Measurements from ENCODE around the gene RIN1. TPM values are rescaled to one million over a fixed set of nuclear protein-coding genes. Genes with fewer than 3 reads are reported as not detected.

The RIN1 gene
- total RNA-seq, 1 donor from 2014 or later, result 19.2 TPM

DNA sequence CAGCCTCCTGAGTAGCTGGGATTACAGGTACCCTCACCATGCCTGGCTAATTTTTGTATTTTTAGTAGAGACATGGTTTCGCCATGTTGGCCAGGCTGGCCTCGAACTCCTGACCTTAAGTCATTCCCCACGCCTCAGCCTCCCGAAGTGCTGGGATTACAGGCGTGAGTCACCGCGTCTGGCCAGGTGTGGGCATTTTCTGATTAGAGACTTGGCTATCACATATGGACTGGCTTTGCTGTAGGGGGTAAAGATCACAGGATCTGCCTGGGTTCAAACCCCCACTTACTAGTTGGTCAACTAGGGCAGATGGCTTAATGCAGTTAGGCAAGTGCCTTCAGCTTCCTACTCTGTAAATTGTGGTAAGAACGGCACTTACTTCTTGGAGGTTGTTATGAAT, 25.9 kb downstream of the RIN1 start:
- no peak for DNase-seq (ENCODE audit: extremely low spot score in 2 of 2)
- intact Hi-C loops (cut with DNase I), result no loop called here
- Histone ChIP-seq H3K9me3 (no peaks in the 10 kb centered on the region), H3K36me3 (no peaks in the 10 kb centered on the region), H3K27ac (no peak overlapping the region), H3K4me3 (no peak overlapping the region), H3K27me3 (no peaks in the 10 kb centered on the region), H3K4me1 (peaks cover 24% of the 10 kb centered on the region)
- TF ChIP-seq POLR2AphosphoS5 (IDR thresholded peaks at IDR 0.05; ENCODE audit: insufficient read depth in 1 of 2, low read depth in 1 of 2) (no peak), POLR2A (IDR thresholded peaks at IDR 0.05) (no peak)
- TF ChIP-seq, protein P1, sequence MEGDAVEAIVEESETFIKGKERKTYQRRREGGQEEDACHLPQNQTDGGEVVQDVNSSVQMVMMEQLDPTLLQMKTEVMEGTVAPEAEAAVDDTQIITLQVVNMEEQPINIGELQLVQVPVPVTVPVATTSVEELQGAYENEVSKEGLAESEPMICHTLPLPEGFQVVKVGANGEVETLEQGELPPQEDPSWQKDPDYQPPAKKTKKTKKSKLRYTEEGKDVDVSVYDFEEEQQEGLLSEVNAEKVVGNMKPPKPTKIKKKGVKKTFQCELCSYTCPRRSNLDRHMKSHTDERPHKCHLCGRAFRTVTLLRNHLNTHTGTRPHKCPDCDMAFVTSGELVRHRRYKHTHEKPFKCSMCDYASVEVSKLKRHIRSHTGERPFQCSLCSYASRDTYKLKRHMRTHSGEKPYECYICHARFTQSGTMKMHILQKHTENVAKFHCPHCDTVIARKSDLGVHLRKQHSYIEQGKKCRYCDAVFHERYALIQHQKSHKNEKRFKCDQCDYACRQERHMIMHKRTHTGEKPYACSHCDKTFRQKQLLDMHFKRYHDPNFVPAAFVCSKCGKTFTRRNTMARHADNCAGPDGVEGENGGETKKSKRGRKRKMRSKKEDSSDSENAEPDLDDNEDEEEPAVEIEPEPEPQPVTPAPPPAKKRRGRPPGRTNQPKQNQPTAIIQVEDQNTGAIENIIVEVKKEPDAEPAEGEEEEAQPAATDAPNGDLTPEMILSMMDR (IDR thresholded peaks at IDR 0.05), result no peak

DNA sequence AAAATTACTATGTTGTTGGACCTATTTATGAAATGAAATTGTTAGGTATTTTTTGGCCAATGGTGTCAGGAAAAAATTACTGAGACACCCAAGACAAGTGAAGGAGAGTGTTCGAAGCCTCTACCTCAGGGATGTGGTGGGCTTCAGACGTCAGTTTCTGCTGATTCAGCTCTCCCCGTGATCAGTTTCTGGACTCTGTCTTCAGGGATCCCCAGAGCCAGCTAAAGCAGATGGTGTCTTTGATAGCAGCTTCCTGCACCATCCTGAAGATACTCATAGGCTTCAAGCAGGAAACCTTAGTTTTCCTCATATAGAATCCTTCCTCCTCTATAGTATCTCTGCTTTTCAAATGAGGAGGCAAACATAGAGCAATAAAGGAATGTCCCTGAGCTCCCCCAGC, 26.8 kb downstream of the RIN1 start:
- H3K4me1 ChIP-seq, result peaks cover 16% of the 10 kb centered on the region
- no peak overlapping the region for H3K4me3 ChIP-seq
- no peaks in the 10 kb centered on the region for H3K36me3 ChIP-seq
- DNase-seq (ENCODE audit: extremely low spot score in 2 of 2), result no peak
- intact Hi-C loops (cut with DNase I), result no loop called here
- no peak overlapping the region for H3K27ac ChIP-seq
- H3K27me3 ChIP-seq, result no peaks in the 10 kb centered on the region
- no peaks in the 10 kb centered on the region for H3K9me3 ChIP-seq
- TF ChIP-seq POLR2A (IDR thresholded peaks at IDR 0.05), result no peak
- no peak for TF ChIP-seq POLR2AphosphoS5 (IDR thresholded peaks at IDR 0.05; ENCODE audit: insufficient read depth in 1 of 2, low read depth in 1 of 2)
- TF ChIP-seq, protein P1 (IDR thresholded peaks at IDR 0.05), result no peak

DNA sequence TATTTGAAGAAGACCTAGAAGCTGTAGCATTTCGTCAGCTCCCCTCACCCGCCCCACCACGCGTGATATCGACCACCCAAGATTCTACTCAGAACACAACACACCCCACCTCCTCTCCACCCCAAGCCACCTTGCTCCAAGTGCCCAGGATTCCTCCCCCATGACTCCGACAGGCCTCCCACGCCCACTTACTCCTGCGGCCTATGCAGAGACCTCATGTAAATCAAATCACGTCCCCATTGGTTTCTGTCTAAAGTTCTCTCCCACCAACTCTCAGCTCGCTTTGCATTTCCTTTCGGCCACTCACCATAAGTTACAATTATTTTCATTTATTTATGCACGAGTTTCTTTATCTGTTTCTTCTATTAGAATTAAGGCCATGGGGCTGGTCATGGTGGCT, 33.6 kb downstream of the RIN1 start:
- Histone ChIP-seq H3K27me3 (no peaks in the 10 kb centered on the region), H3K4me1 (no peaks in the 10 kb centered on the region), H3K27ac (no peak overlapping the region), H3K9me3 (no peaks in the 10 kb centered on the region), H3K4me3 (no peak overlapping the region), H3K36me3 (no peaks in the 10 kb centered on the region)
- TF ChIP-seq POLR2A (IDR thresholded peaks at IDR 0.05) (no peak), POLR2AphosphoS5 (IDR thresholded peaks at IDR 0.05; ENCODE audit: insufficient read depth in 1 of 2, low read depth in 1 of 2) (no peak)
- TF ChIP-seq, protein P1 (IDR thresholded peaks at IDR 0.05), result no peak
- intact Hi-C loops (cut with DNase I), result no loop called here
- DNase-seq (ENCODE audit: extremely low spot score in 2 of 2), result no peak

DNA sequence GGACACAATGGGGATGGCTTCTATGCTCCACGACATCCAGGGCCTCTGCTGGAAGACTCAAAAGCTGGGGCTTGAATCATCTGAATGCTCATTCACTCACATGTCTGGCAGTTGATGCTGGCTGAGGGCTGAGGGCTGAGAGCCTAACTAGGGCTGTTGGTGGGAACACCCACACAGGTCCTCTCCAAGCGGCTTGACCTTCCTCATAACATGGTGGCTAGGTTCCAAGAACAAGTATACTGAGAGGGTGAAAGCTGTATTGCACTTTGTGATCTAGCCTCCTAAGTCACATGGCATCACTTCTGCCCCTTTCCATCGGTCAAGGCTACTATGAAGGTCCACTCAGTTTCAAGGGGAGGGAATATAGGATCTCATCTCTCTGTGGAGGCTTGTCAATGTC, 37.0 kb downstream of the RIN1 start:
- TF ChIP-seq, protein P1 (IDR thresholded peaks at IDR 0.05), result no peak
- TF ChIP-seq POLR2A (IDR thresholded peaks at IDR 0.05), result no peak
- no peak for TF ChIP-seq POLR2AphosphoS5 (IDR thresholded peaks at IDR 0.05; ENCODE audit: insufficient read depth in 1 of 2, low read depth in 1 of 2)
- Histone ChIP-seq H3K9me3 (no peaks in the 10 kb centered on the region), H3K4me1 (no peaks in the 10 kb centered on the region), H3K36me3 (no peaks in the 10 kb centered on the region), H3K27me3 (no peaks in the 10 kb centered on the region), H3K4me3 (no peak overlapping the region), H3K27ac (no peak overlapping the region)
- intact Hi-C loops (cut with DNase I), result no loop called here
- DNase-seq (ENCODE audit: extremely low spot score in 2 of 2), result no peak

DNA sequence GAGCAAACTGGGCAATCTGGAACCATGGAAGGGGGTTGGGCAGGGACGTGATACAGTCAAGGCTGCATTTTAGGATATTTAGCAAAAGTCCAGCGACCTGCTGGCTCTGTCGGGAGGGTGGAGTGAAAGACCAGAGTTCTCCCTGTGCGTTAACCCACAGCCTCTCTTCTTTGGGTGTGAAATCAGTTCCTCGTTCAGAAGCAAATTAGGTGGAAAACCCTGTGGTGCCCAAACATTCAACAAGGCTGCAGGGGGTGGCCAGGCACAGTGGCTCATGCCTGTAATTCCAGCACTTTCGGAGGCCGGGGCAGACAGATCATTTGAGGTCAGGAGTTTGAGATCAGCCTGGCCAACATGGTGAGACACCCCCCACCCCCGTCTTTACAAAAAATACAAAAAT, 38.6 kb downstream of the RIN1 start:
- no peaks in the 10 kb centered on the region for H3K4me1 ChIP-seq
- no peaks in the 10 kb centered on the region for H3K9me3 ChIP-seq
- DNase-seq (ENCODE audit: extremely low spot score in 2 of 2), result no peak
- H3K4me3 ChIP-seq, result no peak overlapping the region
- no peaks in the 10 kb centered on the region for H3K36me3 ChIP-seq
- H3K27me3 ChIP-seq, result peaks cover 4% of the 10 kb centered on the region
- TF ChIP-seq POLR2AphosphoS5 (IDR thresholded peaks at IDR 0.05; ENCODE audit: insufficient read depth in 1 of 2, low read depth in 1 of 2) (no peak), POLR2A (IDR thresholded peaks at IDR 0.05) (no peak)
- TF ChIP-seq, protein P1 (IDR thresholded peaks at IDR 0.05), result no peak
- no peak overlapping the region for H3K27ac ChIP-seq
- intact Hi-C loops (cut with DNase I), result no loop called here
